Esophagus squamous epithelium (tissue), 5 donors: ENCODE data around the gene ST3GAL4. TPM values are rescaled to one million over a fixed set of nuclear protein-coding genes. Genes with fewer than 3 reads are reported as not detected.
A peak's percentile ranks its signal among the peaks of the same experiment; 100 is the strongest.

ENCODE experiments used
- DNase-seq: peaks from one replicate; lab custom pipeline; 2025; lab: John Stamatoyannopoulos, UW
- H3K27ac ChIP-seq, 4 donors: fragments of 200-600 bp; sonication (generic); one replicate each; pipeline ENCODE4 v1.5.1; 2016 to 2019; ENCODE audit warnings: mild to moderate bottlenecking in 1 of 4
- H3K27me3 ChIP-seq, 4 donors: fragments of 200-600 bp; sonication (generic); 1 replicate in 3 of 4; 2 replicates in 1 of 4; pipeline versions ENCODE4 v1.5.1 to v1.6.0; 2017 to 2021; ENCODE audit warnings: antibody characterized with exemption in 1 of 4
- H3K36me3 ChIP-seq, 3 donors: fragments of 200-600 bp; sonication (generic); one replicate each; pipeline ENCODE4 v1.5.1; 2016 to 2019
- H3K4me1 ChIP-seq, 3 donors: fragments of 200-600 bp; sonication (generic); one replicate each; pipeline ENCODE4 v1.5.1; 2017 to 2019
- H3K4me3 ChIP-seq, 4 donors: fragments of 200-600 bp; sonication (generic); 1 replicate in 3 of 4; 2 replicates in 1 of 4; pipeline ENCODE4 v1.5.1; 2016 to 2019; ENCODE audit warnings: mild to moderate bottlenecking in 2 of 4, moderate library complexity in 1 of 4
- H3K9me3 ChIP-seq, 3 donors: fragments of 200-600 bp; sonication (generic); one replicate each; pipeline ENCODE4 v1.5.1; 2016 to 2019
- CTCF ChIP-seq, 6 experiments: fragments of 450-650 bp in 4 of 6; fragments of 200-600 bp in 2 of 6; sonication (generic) in 2 of 6; IDR thresholded peaks; one replicate each; pipeline ENCODE4 v1.5.1; 2016 to 2019; ENCODE audit warnings: antibody characterized with exemption in 6 of 6, mild to moderate bottlenecking in 4 of 6, moderate library complexity in 4 of 6
- POLR2A ChIP-seq, 4 donors: fragments of 450-650 bp; IDR thresholded peaks; one replicate each; pipeline ENCODE4 v1.6.1; 2017; ENCODE audit warnings: antibody characterized with exemption in 4 of 4, mild to moderate bottlenecking in 4 of 4, moderate library complexity in 3 of 4
- WGBS, 2 donors: methylation state at CpG; one replicate each; pipeline ENCODE4 v1.1.5; 2018; 5-methylcytosine and 5-hydroxymethylcytosine counted together
- intact Hi-C: fragments of 100-400 bp; cut with DNase I; formaldehyde crosslinking; loops from one replicate; pipeline ENCODE4 v1.15.0; 2022
- total RNA-seq, 4 donors: library from RNA; depleted of rRNA; stranded (reverse); fragments of >200 nt; gene quantifications; one replicate each; pipeline ENCODE4 v1.1.0, GENCODE V29; 2016
- donor health status: DM: yes; HTN: yes; CAD: no.

ST3GAL4 gene
- total RNA-seq, 4 donors from 2014 or later, result 31.0 to 110 (median 51.2) TPM

- 50 to 77% methylated on average over 1 to 2 of the region's 9 CpGs for WGBS, 2 donors
- Histone ChIP-seq H3K4me1 (peaks cover 29 to 84% (median 33%) of the 10 kb centered on the region in 3 donors), H3K27ac (peak overlapping the region; percentile 68 to 92 (median 87)), H3K36me3 (peaks cover 0 to 31% (median 0%) of the 10 kb centered on the region in 3 donors), H3K9me3 (no peaks in the 10 kb centered on the region), H3K27me3 (no peaks in the 10 kb centered on the region), H3K4me3 (no peak overlapping the region)
- DNase-seq, result no peak
- intact Hi-C loops, result no loop called here
- TF ChIP-seq CTCF (IDR thresholded peaks at IDR 0.05), result no peak
- no peak for TF ChIP-seq POLR2A (IDR thresholded peaks at IDR 0.05)
These were observed 58.4 kb downstream of the ST3GAL4 start for GRCh38 chr11:126413843-126414405.

- 40 to 52% methylated on average over 3 to 5 of the region's 5 CpGs for WGBS, 2 donors
- Histone ChIP-seq H3K9me3 (no peaks in the 10 kb centered on the region), H3K4me1 (peaks cover 29 to 89% (median 33%) of the 10 kb centered on the region in 3 donors), H3K27me3 (no peaks in the 10 kb centered on the region), H3K4me3 (no peak overlapping the region), H3K36me3 (peaks cover 0 to 24% (median 0%) of the 10 kb centered on the region in 3 donors), H3K27ac (peak overlapping the region; percentile 68 to 92 (median 87))
- no peak for TF ChIP-seq POLR2A (IDR thresholded peaks at IDR 0.05)
- TF ChIP-seq CTCF (IDR thresholded peaks at IDR 0.05), result no peak
- intact Hi-C loops, result no loop called here
- DNase-seq, result no peak
These were observed 59.1 kb downstream of the ST3GAL4 start for GRCh38 chr11:126414615-126415014.

GRCh38 chr11:126415128-126415527 lies 59.6 kb downstream of the ST3GAL4 start:
- 23 to 35% methylated on average over 3 to 7 of the region's 7 CpGs for WGBS, 2 donors
- Histone ChIP-seq H3K36me3 (peaks cover 0 to 19% (median 0%) of the 10 kb centered on the region in 3 donors), H3K27ac (peak overlapping the region; percentile 68 to 92 (median 87)), H3K9me3 (no peaks in the 10 kb centered on the region), H3K4me1 (peaks cover 29 to 93% (median 33%) of the 10 kb centered on the region in 3 donors), H3K4me3 (peak overlapping the region in 2 of 4 donors; percentile 5 to 63), H3K27me3 (no peaks in the 10 kb centered on the region)
- DNase-seq, result no peak
- intact Hi-C loops, result no loop called here
- no peak for TF ChIP-seq POLR2A (IDR thresholded peaks at IDR 0.05)
- no peak for TF ChIP-seq CTCF (IDR thresholded peaks at IDR 0.05)

- peaks cover 0 to 18% (median 0%) of the 10 kb centered on the region in 3 donors for H3K36me3 ChIP-seq
- H3K27me3 ChIP-seq, result no peaks in the 10 kb centered on the region
- H3K4me3 ChIP-seq, result peak overlapping the region in 3 of 4 donors; percentile 41 to 63 (median 49)
- no peak for DNase-seq
- intact Hi-C loops, result no loop called here
- no peaks in the 10 kb centered on the region for H3K9me3 ChIP-seq
- TF ChIP-seq POLR2A (IDR thresholded peaks at IDR 0.05) (no peak), CTCF (IDR thresholded peaks at IDR 0.05) (no peak)
- peak overlapping the region; percentile 68 to 92 (median 87) for H3K27ac ChIP-seq
- 48% methylated on average over 16 to 17 of the region's 19 CpGs for WGBS, 2 donors
- peaks cover 29 to 90% (median 33%) of the 10 kb centered on the region in 3 donors for H3K4me1 ChIP-seq
These were observed 60.4 kb downstream of the ST3GAL4 start for GRCh38 chr11:126415669-126416420.
